Activated naive CD8-positive, alpha-beta T cell treated with anti-CD3 and anti-CD28 coated beads for 36 hours (primary cell): ENCODE results near the gene RYR2. TPM values are rescaled to one million over a fixed set of nuclear protein-coding genes. Genes with fewer than 3 reads are reported as not detected.
"Not testable (repeated sequence)": the region's sequence is repeated elsewhere in the genome, so short reads cannot be mapped to it uniquely, and the experiment has no call there.

Experiments used
- DNase-seq: peaks from one replicate; pipeline ENCODE4 v3.0.0; 2021
- H3K27ac Mint-ChIP-seq: one replicate; pipeline ENCODE4 v1.8.0; 2022; ENCODE audit warnings: mild to moderate bottlenecking, moderate library complexity, mixed read lengths
- H3K27me3 Mint-ChIP-seq: one replicate; pipeline ENCODE4 v1.8.0; 2022; ENCODE audit warnings: mild to moderate bottlenecking, mixed read lengths
- H3K36me3 Mint-ChIP-seq: one replicate; pipeline ENCODE4 v1.8.0; 2021; ENCODE audit warnings: mild to moderate bottlenecking, mixed read lengths
- H3K4me1 Mint-ChIP-seq: one replicate; pipeline ENCODE4 v1.8.0; 2021; ENCODE audit warnings: mixed read lengths
- H3K4me3 Mint-ChIP-seq: one replicate; pipeline ENCODE4 v1.8.0; 2022; ENCODE audit warnings: mild to moderate bottlenecking, moderate library complexity, mixed read lengths
- H3K9me3 Mint-ChIP-seq: one replicate; pipeline ENCODE4 v1.8.0; 2022; ENCODE audit warnings: mixed read lengths
- total RNA-seq, 2 experiments: library from RNA; stranded (reverse); gene quantifications; one replicate each; pipeline ENCODE4 v1.2.3, GENCODE V29; 2021

The RYR2 gene
- total RNA-seq, 2 experiments from 2014 or later = not detected

DNA sequence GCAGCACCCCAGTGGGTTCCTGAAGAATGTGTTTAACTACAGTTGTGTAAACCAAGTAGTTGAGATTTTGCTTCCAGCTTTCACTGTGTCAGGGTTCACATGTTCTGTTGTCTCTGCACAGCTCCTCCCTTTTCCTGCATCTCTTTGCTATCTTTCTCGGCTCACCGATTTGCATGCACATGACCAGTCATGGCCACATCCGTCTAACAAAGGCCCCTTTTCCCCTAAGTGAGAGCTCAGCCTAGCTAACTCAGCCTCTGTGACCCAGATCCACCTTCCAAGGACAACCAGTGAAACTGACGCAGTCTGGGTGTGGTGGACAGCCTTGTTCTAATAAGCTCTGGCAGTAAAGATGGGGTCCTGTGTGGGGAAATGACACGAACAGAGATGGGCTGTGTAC lies 747.6 kb downstream of the RYR2 start:
- no peak for DNase-seq
- no peak overlapping the region for H3K4me3 Mint-ChIP-seq
- no peak overlapping the region for H3K27ac Mint-ChIP-seq
- H3K4me1 Mint-ChIP-seq = no peaks in the 10 kb centered on the region
- H3K27me3 Mint-ChIP-seq = no peaks in the 10 kb centered on the region
- no peaks in the 10 kb centered on the region for H3K36me3 Mint-ChIP-seq
- no peaks in the 10 kb centered on the region for H3K9me3 Mint-ChIP-seq

DNA sequence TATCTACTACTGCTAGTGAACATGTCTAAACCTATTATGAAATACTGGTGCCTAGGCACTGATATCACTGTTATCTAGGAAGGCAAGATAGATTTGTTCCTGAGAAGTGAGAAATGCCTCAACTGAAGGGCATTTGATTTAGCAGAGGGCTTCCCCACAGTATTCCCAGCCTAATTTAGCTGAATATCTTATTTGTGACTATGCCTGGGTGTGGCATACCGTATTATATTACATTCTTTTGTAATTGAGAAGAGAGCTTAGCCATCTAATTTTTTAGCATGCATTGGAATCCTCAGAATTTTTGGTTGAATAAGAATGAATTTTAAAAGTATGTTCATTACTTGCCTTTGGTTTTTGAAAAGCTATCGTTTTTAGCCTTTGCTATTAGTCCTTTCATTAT lies 749.6 kb downstream of the RYR2 start:
- Mint-ChIP-seq H3K27me3 (no peaks in the 10 kb centered on the region), H3K4me3 (no peak overlapping the region), H3K9me3 (no peaks in the 10 kb centered on the region), H3K27ac (no peak overlapping the region), H3K36me3 (no peaks in the 10 kb centered on the region), H3K4me1 (no peaks in the 10 kb centered on the region)
- DNase-seq = no peak

DNA sequence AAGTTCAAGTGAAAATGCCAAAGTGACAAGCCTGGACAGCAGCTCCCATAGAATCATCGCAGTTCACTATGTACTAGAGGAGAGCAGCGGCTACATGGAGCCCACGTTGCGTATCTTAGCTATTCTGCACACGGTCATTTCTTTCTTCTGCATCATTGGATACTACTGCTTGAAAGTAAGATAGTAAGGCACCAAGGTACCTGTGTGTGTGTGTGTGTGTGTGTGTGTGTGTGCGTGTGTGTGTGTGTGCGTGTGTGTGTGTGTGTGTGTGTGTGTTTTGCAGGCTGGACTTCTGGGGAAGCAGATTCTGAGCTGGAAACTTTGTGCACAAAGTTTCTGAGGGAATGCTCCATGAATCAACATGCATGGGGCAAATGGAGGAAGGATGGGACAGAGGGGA lies 750.2 kb downstream of the RYR2 start:
- H3K36me3 Mint-ChIP-seq = no peaks in the 10 kb centered on the region
- H3K27ac Mint-ChIP-seq = no peak overlapping the region
- H3K4me3 Mint-ChIP-seq = no peak overlapping the region
- no peaks in the 10 kb centered on the region for H3K27me3 Mint-ChIP-seq
- H3K9me3 Mint-ChIP-seq = no peaks in the 10 kb centered on the region
- H3K4me1 Mint-ChIP-seq = no peaks in the 10 kb centered on the region
- no peak for DNase-seq

DNA sequence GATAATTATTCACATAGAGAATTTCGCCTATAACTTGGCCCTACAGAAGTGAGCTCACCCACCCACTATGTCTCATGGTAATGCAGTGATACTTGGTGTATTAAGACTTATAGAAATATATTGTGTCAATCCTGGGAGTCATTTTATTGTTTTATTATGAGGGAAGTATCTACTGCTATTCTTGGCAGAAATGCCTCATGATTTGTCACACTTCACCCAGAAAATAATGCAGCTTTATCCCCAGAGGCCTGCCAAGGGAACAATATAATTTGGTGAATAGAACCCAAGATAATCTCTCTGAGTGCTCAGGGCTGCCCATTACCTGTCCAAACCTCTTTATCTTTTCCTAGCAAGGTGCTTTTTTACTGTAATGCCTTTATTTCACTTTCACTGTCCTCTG lies 750.7 kb downstream of the RYR2 start:
- Mint-ChIP-seq H3K27me3 (no peaks in the 10 kb centered on the region), H3K4me3 (no peak overlapping the region), H3K36me3 (no peaks in the 10 kb centered on the region), H3K9me3 (no peaks in the 10 kb centered on the region), H3K4me1 (no peaks in the 10 kb centered on the region), H3K27ac (no peak overlapping the region)
- no peak for DNase-seq

DNA sequence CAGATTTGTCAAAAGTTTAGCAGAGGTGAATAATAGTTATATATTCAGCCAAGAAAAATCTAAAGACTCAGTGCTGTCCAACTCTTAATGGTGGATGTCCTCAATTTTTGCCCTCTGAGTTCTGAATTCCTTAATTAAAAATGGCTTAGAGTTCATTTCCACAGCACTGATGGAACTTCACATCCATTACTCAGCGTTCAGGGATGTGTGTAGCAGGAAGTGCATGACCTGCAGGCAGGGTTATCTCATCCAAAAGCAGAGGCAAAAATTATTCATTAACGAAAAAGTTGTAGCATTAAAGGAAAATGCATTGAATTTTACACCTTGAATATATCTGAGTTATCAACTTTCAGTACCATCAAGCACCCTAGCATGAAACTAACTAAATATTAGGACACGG lies 752.1 kb downstream of the RYR2 start:
- Mint-ChIP-seq H3K4me1 (no peaks in the 10 kb centered on the region), H3K4me3 (no peak overlapping the region), H3K27me3 (no peaks in the 10 kb centered on the region), H3K36me3 (no peaks in the 10 kb centered on the region), H3K9me3 (no peaks in the 10 kb centered on the region), H3K27ac (no peak overlapping the region)
- DNase-seq = no peak

DNA sequence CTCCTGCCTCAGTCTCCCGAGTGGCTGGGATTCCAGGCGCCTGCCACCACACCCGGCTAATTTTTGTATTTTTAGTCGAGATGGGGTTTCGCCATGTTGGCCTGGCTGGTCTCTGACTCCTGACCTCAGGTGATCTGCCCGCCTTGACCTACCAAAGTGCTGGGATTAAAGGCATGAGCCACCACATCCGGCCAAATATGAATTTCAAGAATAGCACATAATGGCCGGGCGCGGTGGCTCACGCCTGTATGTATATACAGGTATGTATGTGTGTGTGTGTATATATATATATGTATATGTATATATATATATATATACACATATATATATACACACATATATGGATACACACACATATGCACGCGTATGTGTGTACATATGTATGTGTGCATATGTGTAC lies 753.6 kb downstream of the RYR2 start:
- no peak for DNase-seq
- no peaks in the 10 kb centered on the region for H3K36me3 Mint-ChIP-seq
- no peaks in the 10 kb centered on the region for H3K27me3 Mint-ChIP-seq
- H3K9me3 Mint-ChIP-seq = no peaks in the 10 kb centered on the region
- no peak overlapping the region for H3K27ac Mint-ChIP-seq
- no peak overlapping the region for H3K4me3 Mint-ChIP-seq
- H3K4me1 Mint-ChIP-seq = no peaks in the 10 kb centered on the region

DNA sequence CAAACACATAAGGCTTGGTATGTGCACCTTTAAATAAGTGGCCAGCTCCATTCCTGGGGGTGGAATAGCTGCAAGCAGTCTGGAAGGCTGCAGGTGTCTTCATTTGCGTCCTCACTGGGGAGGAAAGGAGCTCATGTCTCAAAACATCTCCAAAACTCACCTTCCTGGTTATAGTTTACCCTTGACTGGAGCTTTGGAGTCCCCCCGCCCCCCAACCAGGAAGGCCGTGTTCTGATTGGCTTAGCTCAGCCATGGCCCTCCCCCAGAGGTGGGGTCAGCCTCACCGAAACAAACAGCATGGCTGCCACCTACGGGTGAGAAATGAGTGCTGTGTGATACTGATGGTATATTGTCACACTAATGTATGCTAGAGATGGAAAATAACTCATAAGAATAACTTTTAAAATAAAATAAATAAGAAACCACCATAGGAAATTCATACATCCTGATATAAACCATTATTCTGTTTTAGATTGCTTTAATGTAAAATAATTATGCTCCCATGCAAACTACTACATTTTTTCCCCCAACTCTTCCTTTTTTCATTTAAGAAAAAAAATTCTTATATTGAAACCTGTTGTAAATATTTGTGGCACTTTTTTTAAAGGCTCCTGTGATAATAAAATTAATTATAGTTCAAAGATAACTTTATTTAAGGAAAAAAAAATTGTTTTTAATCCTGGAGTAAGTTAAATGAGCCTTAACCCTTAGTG lies 757.9 kb downstream of the RYR2 start:
- H3K27ac Mint-ChIP-seq = no peak overlapping the region
- H3K36me3 Mint-ChIP-seq = no peaks in the 10 kb centered on the region
- peak; percentile 38 for DNase-seq
- H3K4me3 Mint-ChIP-seq = no peak overlapping the region
- no peaks in the 10 kb centered on the region for H3K9me3 Mint-ChIP-seq
- no peaks in the 10 kb centered on the region for H3K4me1 Mint-ChIP-seq
- no peaks in the 10 kb centered on the region for H3K27me3 Mint-ChIP-seq

DNA sequence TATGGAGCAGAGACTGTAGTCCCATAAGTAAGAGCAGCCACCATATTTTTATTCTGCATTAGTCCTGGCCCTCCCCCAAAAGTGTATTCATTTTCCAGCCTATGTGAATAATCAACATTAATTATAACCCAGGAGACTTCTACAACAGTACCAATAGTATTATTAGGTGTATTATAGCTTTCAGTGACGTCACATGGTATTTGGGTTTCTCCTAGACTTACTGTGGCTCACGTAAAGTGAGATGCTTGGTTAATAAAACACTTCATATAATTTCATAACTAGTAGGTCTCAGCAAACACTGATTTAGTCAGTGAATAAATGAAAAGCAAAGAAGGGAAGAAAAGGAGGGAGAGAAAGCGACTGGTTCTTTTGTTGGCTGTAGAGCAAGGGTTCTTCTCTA lies 762.5 kb downstream of the RYR2 start:
- Mint-ChIP-seq H3K27me3 (peaks cover 3% of the 10 kb centered on the region), H3K9me3 (no peaks in the 10 kb centered on the region), H3K36me3 (no peaks in the 10 kb centered on the region), H3K27ac (no peak overlapping the region), H3K4me3 (no peak overlapping the region), H3K4me1 (no peaks in the 10 kb centered on the region)
- no peak for DNase-seq

DNA sequence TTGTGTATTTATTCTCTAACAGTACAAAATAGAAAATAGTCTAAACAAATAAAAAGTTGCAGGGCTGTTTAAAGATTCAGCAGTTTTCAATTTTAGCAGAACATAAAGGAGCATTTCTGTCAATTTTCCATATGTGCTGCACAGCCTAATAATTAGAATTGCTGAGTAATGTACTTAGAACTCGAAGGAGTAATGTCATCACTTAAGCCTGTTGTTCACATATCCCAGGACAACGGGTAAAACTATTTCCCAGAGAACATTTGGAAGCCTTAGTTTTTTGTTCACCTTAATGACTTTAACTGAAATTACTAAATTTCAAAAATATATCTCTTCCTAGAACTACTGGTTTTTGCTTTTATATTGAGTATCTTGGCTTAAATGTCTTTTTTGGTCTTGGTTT lies 767.1 kb downstream of the RYR2 start:
- no peak for DNase-seq
- Mint-ChIP-seq H3K36me3 (no peaks in the 10 kb centered on the region), H3K27me3 (peaks cover 3% of the 10 kb centered on the region), H3K9me3 (no peaks in the 10 kb centered on the region), H3K4me3 (no peak overlapping the region), H3K27ac (no peak overlapping the region), H3K4me1 (no peaks in the 10 kb centered on the region)

DNA sequence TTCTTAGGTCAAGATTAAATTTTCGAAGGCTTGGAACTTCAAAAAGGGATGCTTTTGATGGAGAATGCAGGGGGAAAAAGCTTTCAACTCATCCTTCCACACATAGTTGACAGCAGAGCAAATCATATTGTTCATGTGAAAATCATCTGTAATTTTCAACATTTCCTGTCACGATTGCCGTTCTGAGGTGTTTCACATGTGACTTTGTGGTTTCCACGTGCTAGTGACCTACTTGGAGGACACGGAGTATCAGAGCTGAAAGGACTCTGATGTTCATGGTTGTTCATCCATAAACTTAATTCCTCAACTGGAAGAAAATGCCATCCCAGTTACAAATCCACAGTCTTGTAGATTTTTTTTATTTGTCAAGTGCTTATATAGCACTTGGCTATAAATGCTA lies 769.6 kb downstream of the RYR2 start:
- H3K9me3 Mint-ChIP-seq = no peaks in the 10 kb centered on the region
- no peaks in the 10 kb centered on the region for H3K4me1 Mint-ChIP-seq
- H3K36me3 Mint-ChIP-seq = no peaks in the 10 kb centered on the region
- H3K27me3 Mint-ChIP-seq = peaks cover 4% of the 10 kb centered on the region
- DNase-seq = no peak
- H3K27ac Mint-ChIP-seq = no peak overlapping the region
- no peak overlapping the region for H3K4me3 Mint-ChIP-seq

DNA sequence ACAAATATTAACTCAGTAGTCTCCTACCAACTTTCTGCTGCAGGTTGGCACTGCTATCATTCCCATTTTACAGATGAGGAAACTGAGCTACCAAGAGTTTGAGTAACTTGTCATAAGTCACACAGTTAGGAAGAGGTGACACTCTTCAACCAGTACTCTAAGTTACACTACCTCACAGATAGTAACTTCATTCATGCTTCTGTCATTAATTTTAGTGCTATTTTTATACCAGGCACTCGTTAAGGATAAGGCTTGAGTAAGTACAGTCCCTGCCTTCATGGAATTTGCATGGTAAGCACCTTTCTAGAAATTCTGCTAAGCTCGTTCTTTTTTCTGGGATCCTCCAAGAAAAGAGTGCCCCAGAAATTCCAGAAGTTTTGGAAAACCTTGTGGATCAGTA lies 770.1 kb downstream of the RYR2 start:
- DNase-seq = no peak
- Mint-ChIP-seq H3K9me3 (no peaks in the 10 kb centered on the region), H3K36me3 (no peaks in the 10 kb centered on the region), H3K4me3 (no peak overlapping the region), H3K27ac (no peak overlapping the region), H3K27me3 (peaks cover 4% of the 10 kb centered on the region), H3K4me1 (no peaks in the 10 kb centered on the region)

DNA sequence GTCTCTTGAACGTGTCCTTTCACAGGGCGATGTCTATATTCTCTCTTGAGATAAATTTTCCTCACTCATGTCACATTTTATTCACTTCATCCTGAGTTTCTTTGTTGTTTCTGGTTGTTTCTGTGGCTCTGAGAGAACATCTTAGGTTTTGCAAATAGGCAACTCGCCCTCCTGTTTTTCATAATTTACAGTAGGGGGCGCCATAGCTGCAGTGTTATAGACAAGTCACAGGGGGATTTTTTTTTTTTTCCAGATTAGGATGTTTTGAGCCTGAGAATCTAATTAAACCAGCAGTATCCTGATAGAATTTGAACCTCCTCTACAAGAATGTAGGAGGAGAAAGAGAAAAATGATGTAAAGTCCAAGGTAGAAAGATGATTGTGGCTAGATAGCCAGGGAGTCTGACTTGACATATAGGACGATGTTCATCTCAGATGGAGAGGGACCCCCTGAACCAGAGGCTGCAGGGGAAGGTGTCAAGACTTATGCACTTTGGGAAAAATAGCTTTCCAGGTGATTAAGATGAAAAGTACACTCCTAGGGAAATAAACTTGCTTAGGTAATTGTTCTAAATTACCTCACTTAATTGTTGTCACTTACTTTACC lies 772.4 kb downstream of the RYR2 start:
- peaks cover 4% of the 10 kb centered on the region for H3K27me3 Mint-ChIP-seq
- H3K36me3 Mint-ChIP-seq = no peaks in the 10 kb centered on the region
- no peaks in the 10 kb centered on the region for H3K4me1 Mint-ChIP-seq
- H3K4me3 Mint-ChIP-seq = no peak overlapping the region
- no peak overlapping the region for H3K27ac Mint-ChIP-seq
- H3K9me3 Mint-ChIP-seq = no peaks in the 10 kb centered on the region
- no peak for DNase-seq

DNA sequence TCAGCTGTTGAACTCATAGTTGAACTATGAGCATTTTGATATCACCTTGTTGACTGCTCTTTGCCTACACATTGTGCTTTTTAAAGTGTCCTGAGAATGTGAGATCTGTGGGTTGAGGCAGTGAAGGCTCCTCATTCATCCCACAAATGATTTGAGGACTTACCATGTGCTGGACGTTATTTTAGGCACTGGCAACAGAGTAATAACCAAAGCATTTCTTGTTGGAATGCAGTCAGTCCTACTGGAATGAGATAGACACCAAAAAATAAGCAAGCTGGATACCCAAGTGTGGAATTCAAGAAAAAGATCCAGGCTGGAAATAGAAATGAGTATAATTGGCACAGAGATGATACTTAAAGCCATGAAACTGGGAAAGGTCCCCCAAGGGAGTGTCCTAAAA lies 775.3 kb downstream of the RYR2 start:
- peaks cover 4% of the 10 kb centered on the region for H3K27me3 Mint-ChIP-seq

DNA sequence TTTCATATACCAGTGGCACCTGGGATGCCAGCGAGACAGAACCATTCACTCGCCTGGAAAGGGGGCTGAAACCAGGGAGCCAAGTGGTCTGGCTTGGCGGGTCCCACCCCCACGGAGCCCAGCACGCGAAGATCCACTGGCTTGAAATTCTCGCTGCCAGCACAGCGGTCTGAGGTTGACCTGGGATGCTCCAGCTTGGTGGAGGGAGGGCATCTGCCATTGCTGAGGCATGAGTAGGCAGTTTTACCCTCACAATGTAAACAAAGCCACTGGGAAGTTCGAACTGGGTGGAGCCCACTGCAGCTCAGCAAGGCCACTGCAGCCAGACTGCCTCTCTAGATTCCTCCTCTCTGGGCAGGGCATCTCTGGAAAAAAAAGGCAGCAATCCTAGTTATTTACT lies 778.6 kb downstream of the RYR2 start:
- H3K4me3 Mint-ChIP-seq, H3K4me1 Mint-ChIP-seq, H3K27me3 Mint-ChIP-seq, H3K9me3 Mint-ChIP-seq, H3K27ac Mint-ChIP-seq, H3K36me3 Mint-ChIP-seq, DNase-seq: not testable (repeated sequence)

More for the DNA sequence above, 775.3 kb downstream of the RYR2 start:
- Mint-ChIP-seq H3K9me3 (no peaks in the 10 kb centered on the region), H3K4me3 (no peak overlapping the region), H3K4me1 (no peaks in the 10 kb centered on the region), H3K27ac (no peak overlapping the region), H3K36me3 (no peaks in the 10 kb centered on the region)
- DNase-seq = no peak

DNA sequence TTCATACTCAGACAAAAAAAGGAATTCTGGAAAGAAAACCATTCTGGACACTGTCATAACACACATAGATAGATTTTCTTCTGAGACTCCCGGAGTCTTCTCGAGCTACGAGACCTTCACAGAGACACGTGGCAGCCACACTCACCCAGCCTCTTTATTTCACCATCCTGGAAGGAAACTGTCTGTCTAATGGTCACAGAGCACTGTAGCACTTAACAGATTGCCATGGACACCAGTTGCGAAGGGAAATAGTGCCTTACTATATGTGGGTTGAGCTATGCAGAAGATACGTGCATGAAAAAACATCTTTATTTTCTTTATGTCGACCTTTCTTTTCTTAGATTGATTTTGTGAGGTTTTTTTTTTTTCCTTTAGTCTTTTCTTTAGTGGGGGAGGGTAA lies 790.9 kb downstream of the RYR2 start:
- Mint-ChIP-seq H3K27me3 (peaks cover 5% of the 10 kb centered on the region), H3K36me3 (no peaks in the 10 kb centered on the region), H3K4me3 (no peak overlapping the region), H3K4me1 (no peaks in the 10 kb centered on the region), H3K27ac (no peak overlapping the region), H3K9me3 (no peaks in the 10 kb centered on the region)
- no peak for DNase-seq

DNA sequence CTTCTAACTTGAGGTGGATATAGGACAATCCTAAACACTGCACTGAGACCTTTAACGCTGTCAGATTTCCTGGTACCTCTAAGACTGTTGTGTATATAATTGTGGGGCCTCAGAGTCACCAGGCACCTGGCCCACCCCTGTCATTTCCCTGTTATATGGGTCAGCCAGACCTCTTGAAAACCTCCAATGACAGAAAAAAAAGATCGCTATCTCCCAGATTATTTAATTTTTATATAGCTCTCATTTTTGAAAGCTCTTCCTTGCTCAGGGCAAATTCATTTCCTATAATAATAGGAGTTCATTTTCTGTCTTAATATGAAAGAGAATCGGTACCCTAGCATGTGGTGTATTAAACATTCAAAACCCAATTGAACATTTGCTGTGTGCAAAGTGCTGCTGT lies 792.1 kb downstream of the RYR2 start:
- H3K36me3 Mint-ChIP-seq = no peaks in the 10 kb centered on the region
- no peak for DNase-seq
- H3K4me3 Mint-ChIP-seq = no peak overlapping the region
- no peak overlapping the region for H3K27ac Mint-ChIP-seq
- no peaks in the 10 kb centered on the region for H3K4me1 Mint-ChIP-seq
- H3K27me3 Mint-ChIP-seq = peaks cover 5% of the 10 kb centered on the region
- no peaks in the 10 kb centered on the region for H3K9me3 Mint-ChIP-seq
